Urothelium cell line (cell line): ENCODE data around the gene SPINK14.
A peak's percentile ranks its signal among the peaks of the same experiment; 100 is the strongest.

Source experiments
- DNase-seq: peaks from one replicate; pipeline ENCODE4 v3.0.0; 2011; ENCODE audit warnings: low spot score, mixed read lengths
- FAIRE-seq: peaks from 2 replicates; lab custom pipeline; 2011; peaks lifted over from hg19 to GRCh38; lab: Jason Lieb, UNC

The SPINK14 gene, protein sequence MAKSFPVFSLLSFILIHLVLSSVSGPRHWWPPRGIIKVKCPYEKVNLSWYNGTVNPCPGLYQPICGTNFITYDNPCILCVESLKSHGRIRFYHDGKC

DNA sequence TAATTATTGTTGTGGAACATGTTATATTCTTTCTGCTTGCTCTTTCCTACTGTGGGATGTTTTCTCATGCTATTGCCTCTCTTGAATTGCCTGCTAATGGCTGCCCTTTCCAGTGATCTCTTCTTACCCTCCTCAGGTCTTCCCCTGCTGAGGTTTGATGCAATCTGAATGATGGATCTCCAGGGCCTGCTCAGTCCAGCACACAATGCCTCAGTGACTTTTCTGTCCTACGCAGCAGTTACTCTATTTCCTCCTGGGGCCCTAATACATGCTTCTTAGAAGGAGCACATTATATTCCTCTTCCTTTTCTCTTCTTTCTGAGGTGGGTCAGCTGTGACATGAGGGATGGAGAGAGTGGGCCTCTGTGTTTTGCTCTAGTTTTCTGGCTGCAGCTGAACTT lies at the start of gene SPINK14:
Gene SPINK14 (plus strand): TSS at position 301 of the 400 bp plus-strand sequence. CDS start 1,187 bp downstream, outside the sequence.
- FAIRE-seq: no peak

GRCh38 chr5:148120317-148120716 lies 48.0 kb upstream of the SPINK14 start:
- DNase-seq (no peak), FAIRE-seq (no peak)

More for the DNA sequence above, at the start of gene SPINK14:
- DNase-seq: no peak

DNA sequence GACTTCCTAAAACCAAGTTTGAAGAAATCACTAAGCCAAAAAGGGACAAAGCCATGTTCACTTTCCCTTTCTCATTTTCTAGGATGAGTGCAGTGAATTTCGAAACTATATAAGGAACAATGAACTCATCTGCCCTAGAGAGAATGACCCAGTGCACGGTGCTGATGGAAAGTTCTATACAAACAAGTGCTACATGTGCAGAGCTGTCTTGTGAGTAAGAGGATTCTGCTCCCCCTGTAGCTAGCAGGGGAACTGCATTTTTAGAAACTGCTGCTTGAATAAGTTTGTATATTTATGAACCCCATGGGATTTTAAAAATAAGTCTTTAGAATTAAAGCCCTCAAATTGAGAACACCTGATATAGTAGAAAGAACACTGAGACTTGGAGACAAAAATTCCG lies 42.7 kb upstream of the SPINK14 start:
- FAIRE-seq: no peak

GRCh38 chr5:148135091-148136048 lies 33.0 kb upstream of the SPINK14 start:
- FAIRE-seq (no peak), DNase-seq (no peak)

More for the DNA sequence above, 42.7 kb upstream of the SPINK14 start:
- DNase-seq: peak; percentile 10

GRCh38 chr5:148140846-148141245 lies 27.5 kb upstream of the SPINK14 start:
- no peak for DNase-seq
- no peak for FAIRE-seq

- DNase-seq (no peak), FAIRE-seq (no peak)
Observed at GRCh38 chr5:148141645-148142044, 26.7 kb upstream of the SPINK14 start.

DNA sequence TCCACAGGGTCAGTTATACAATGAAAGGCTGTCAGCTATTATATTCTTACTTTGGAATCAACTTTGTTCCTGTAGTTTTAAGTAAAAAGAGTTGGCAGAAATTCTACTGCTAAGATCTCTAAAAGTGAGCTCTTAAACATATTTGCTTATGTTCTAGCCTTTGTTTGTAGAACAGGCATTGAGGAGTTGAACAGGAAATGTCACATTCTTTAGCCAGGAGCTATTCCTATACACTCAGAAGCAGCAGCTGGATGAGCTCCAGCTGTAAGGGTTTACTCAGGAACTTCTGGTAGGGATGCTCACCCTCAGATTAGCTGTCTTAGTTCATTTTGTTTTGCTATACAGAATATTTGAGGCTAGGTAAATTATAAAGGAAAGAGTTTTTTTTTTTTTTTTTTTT lies 22.4 kb upstream of the SPINK14 start:
- DNase-seq (peak; percentile 7), FAIRE-seq (no peak)

DNA sequence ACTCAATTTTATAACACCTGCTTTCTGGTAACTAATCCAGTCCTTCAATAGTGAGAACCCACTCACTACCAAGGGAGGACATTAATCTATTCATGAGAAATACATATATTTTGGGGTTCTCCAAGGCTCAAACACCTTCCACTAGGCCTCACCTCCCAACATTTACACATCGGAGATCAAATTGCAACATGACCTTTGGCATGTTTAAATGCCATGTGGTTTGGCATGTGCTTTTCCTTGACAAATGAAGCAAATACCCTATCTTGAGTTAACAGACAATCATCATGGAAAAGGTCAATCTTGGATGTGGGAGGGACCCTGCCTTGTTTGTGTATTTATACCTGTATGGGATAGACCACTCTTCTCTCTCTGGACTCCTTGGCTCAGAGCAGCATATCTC lies 21.9 kb upstream of the SPINK14 start:
- peak; percentile 17 for FAIRE-seq

GRCh38 chr5:148147415-148147814 lies 20.9 kb upstream of the SPINK14 start:
- DNase-seq (no peak), FAIRE-seq (no peak)

More for the DNA sequence above, 21.9 kb upstream of the SPINK14 start:
- no peak for DNase-seq

GRCh38 chr5:148151872-148152271 lies 16.5 kb upstream of the SPINK14 start:
- DNase-seq: no peak
- FAIRE-seq: no peak

- DNase-seq (no peak), FAIRE-seq (no peak)
Observed at GRCh38 chr5:148152781-148153180, 15.6 kb upstream of the SPINK14 start.

DNA sequence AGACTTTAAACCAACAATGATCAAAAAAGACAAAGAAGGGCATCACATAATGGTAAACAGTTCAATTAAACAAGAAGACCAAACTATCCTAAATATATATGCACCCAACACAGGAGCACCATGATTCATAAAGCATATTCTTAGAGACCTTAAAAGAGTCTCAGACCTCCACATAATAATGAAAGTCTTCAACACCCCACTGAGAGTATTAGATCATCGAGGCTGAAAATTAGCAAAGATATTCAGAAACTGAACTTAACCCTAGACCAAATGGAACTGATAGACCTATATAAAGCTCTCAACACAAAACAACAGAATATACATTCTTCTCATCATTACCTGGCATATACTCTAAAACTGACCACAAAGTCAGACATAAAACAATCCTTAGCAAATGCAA lies 11.7 kb upstream of the SPINK14 start:
- FAIRE-seq (no peak), DNase-seq (no peak)

DNA sequence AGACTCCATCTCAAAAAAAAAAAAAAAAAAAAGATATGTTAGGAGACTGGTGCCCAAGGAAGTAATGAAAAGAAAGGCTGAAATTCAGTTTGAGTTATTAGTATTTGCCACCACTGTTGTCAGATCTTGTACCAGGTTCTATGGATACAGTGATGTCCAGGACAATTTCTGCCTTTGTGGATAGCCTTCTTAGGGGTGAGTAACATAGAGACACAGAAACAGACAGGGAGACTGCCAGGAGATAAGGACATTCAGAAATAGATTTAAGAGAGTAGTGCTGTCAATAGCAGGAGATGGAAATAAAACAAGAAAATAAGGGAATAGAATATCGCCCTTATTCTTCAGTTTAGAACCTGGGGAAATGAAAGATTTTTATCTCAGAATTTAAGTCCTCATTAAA lies 6.3 kb upstream of the SPINK14 start:
- FAIRE-seq (no peak), DNase-seq (no peak)

DNA sequence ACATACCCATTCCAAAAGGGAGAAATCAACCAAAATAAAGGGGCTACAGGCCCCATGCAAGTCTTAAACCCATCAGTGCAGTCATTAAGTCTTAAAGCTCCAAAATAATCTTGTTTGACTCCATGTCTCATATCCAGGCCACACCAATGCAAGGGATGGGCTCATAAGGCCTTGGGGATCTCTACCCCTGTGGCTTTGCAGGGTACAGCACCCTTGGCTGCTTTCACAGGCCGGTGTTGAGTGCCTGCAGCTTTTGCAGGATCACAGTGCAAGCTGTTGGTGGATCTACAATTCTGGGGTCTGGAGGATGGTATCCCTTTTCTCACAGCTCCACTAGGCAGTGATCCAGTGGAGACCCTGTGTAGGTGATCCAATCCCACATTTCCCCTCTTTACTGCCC lies 5.0 kb upstream of the SPINK14 start:
- DNase-seq (no peak), FAIRE-seq (no peak)

- DNase-seq (no peak), FAIRE-seq (no peak)
Observed at GRCh38 chr5:148166550-148167283, 1.6 kb upstream of the SPINK14 start.

- no peak for FAIRE-seq
Observed at GRCh38 chr5:148172377-148172776, 4.0 kb downstream of the SPINK14 start.

DNA sequence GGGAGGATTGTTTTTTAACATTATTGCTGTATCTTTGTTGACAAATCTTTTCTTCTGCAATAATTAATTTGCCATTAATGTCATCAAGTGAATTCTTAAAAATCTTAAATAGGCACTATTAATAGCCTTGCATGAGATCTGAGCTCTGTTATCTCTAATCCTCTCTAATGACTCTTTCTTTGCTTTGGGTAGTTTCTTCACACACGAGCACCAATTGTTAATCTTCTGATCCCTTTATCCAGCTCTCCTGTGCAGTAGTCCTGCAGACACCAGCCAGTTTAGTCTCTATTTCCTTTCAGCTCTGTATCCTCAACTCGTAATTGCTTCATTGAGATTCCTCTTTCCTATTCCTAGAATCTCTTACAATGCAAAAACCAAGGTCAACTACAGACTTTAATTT lies 8.1 kb downstream of the SPINK14 start:
- no peak for DNase-seq
- no peak for FAIRE-seq

More at GRCh38 chr5:148172377-148172776, 4.0 kb downstream of the SPINK14 start:
- no peak for DNase-seq

GRCh38 chr5:148177207-148177606 lies 8.9 kb downstream of the SPINK14 start:
- DNase-seq (no peak), FAIRE-seq (no peak)

DNA sequence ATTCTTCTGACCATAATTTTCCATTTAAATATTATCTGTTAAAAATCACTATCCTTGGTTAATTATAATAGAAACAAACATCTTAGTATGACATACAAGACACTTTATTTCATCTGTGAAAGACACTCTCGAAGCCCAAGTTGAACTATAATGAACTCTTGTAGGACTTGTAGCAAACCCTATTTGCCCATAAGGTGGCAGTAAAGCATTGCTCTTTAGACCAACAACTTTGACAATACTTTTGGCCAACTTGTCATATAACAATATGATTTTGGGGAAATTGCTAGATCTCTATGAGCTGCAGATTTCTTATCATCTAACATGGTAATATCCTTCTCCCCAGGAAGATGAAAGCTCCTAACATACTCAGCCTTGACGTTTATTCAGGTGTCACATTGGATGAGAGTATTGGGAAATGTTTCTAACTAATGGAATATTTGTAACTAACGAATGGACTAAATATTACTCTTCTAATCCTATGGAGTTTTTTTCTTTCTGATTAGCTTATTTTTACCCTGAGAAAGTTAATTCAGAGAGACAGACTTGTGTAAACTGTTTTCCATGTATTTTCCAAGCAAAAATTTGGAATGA lies 11.0 kb downstream of the SPINK14 start:
- DNase-seq: peak; percentile 13
- FAIRE-seq: peak; percentile 74

GRCh38 chr5:148186248-148187003 lies 18.1 kb downstream of the SPINK14 start:
- FAIRE-seq (no peak), DNase-seq (no peak)
